Mesenchymal stem cell (in vitro differentiated cells and primary cell): Measurements from ENCODE around the gene BCL7C.

Experiments used
- DNase-seq: peaks from one replicate; pipeline ENCODE4 v3.0.0-alpha.2; 2013
- H2AFZ ChIP-seq: one replicate; pipeline ENCODE4 v1.6.1; 2013; ENCODE audit warnings: low read depth, mild to moderate bottlenecking, control low read depth, inconsistent platforms, low read length, moderate library complexity
- H2AK5ac ChIP-seq: 2 replicates; pipeline ENCODE4 v1.6.1; 2013; ENCODE audit warnings: low read length, moderate library complexity, mild to moderate bottlenecking, inconsistent platforms; ENCODE audit not compliant: severe bottlenecking
- H2BK120ac ChIP-seq: one replicate; pipeline ENCODE4 v1.6.1; 2013; ENCODE audit warnings: low read depth, mild to moderate bottlenecking, inconsistent platforms, low read length, moderate library complexity
- H2BK12ac ChIP-seq, 2 experiments: one replicate each; pipeline ENCODE4 v1.6.1; 2013; ENCODE audit warnings: inconsistent platforms in 2 of 2, low read length in 2 of 2, mild to moderate bottlenecking in 2 of 2, moderate library complexity in 2 of 2, control low read depth in 1 of 2
- H2BK15ac ChIP-seq: one replicate; pipeline ENCODE4 v1.6.1; 2013; ENCODE audit warnings: mild to moderate bottlenecking, low read depth, inconsistent platforms; ENCODE audit not compliant: poor library complexity, severe bottlenecking
- H2BK5ac ChIP-seq: 2 replicates; pipeline ENCODE4 v1.6.1; 2013; ENCODE audit warnings: low read depth, mild to moderate bottlenecking, low read length, control low read depth, inconsistent platforms; ENCODE audit not compliant: poor library complexity, severe bottlenecking
- H3K14ac ChIP-seq, 2 experiments: one replicate each; pipeline ENCODE4 v1.6.1; 2013; ENCODE audit warnings: inconsistent platforms in 2 of 2, low read length in 2 of 2, control low read depth in 1 of 2, mild to moderate bottlenecking in 1 of 2, moderate library complexity in 1 of 2
- H3K18ac ChIP-seq, 2 experiments: one replicate each; pipeline ENCODE4 v1.6.1; 2013; ENCODE audit warnings: inconsistent platforms in 2 of 2, low read length in 2 of 2, control low read depth in 1 of 2, low read depth in 1 of 2, mild to moderate bottlenecking in 1 of 2
- H3K23ac ChIP-seq, 2 experiments: one replicate each; pipeline ENCODE4 v1.6.1; 2013; ENCODE audit warnings: inconsistent platforms in 2 of 2, low read length in 2 of 2, mild to moderate bottlenecking in 2 of 2, moderate library complexity in 2 of 2, control low read depth in 1 of 2
- H3K27ac ChIP-seq: 2 replicates; pipeline ENCODE4 v1.5.1; 2013; ENCODE audit warnings: mild to moderate bottlenecking, moderate library complexity, low read length, control low read depth, inconsistent platforms; ENCODE audit not compliant: poor library complexity, severe bottlenecking
- H3K27me3 ChIP-seq, 2 experiments: 2 replicates each; pipeline versions ENCODE4 v1.6.1 to v1.7.0; 2013; ENCODE audit warnings: low read length in 2 of 2, mild to moderate bottlenecking in 2 of 2, moderate library complexity in 2 of 2, control low read depth in 1 of 2, inconsistent platforms in 1 of 2; ENCODE audit not compliant: control insufficient read depth in 1 of 2, insufficient read depth in 1 of 2
- H3K36me3 ChIP-seq, 2 experiments: 2 replicates each; pipeline versions ENCODE4 v1.6.1 to v1.7.0; 2013; ENCODE audit warnings: low read length in 2 of 2, control low read depth in 1 of 2, inconsistent platforms in 1 of 2, low read depth in 1 of 2, mild to moderate bottlenecking in 1 of 2; ENCODE audit not compliant: insufficient read depth in 2 of 2, control insufficient read depth in 1 of 2
- H3K4ac ChIP-seq, 2 experiments: one replicate each; pipeline ENCODE4 v1.6.1; 2013; ENCODE audit warnings: inconsistent platforms in 2 of 2, low read length in 2 of 2, mild to moderate bottlenecking in 2 of 2, moderate library complexity in 2 of 2, control low read depth in 1 of 2, low read depth in 1 of 2
- H3K4me1 ChIP-seq: 2 replicates; pipeline ENCODE4 v1.6.1; 2013; ENCODE audit warnings: low read depth, low read length, control low read depth; ENCODE audit not compliant: control insufficient read depth, insufficient read depth
- H3K4me2 ChIP-seq: 2 replicates; pipeline ENCODE4 v1.6.1; 2013; ENCODE audit warnings: low read length, mild to moderate bottlenecking, inconsistent platforms; ENCODE audit not compliant: poor library complexity, severe bottlenecking
- H3K4me3 ChIP-seq, 2 experiments: 2 replicates each; pipeline versions ENCODE4 v1.5.1 to v1.7.0; 2013; ENCODE audit warnings: low read length in 2 of 2, mild to moderate bottlenecking in 2 of 2, control low read depth in 1 of 2, low read depth in 1 of 2; ENCODE audit not compliant: insufficient read depth in 1 of 2
- H3K79me1 ChIP-seq: replicated peaks from 2 replicates; pipeline ENCODE4 v1.6.1; 2013; ENCODE audit warnings: mild to moderate bottlenecking, control low read depth, low read length, inconsistent platforms; ENCODE audit not compliant: poor library complexity, severe bottlenecking
- H3K9ac ChIP-seq: 2 replicates; pipeline ENCODE4 v1.7.0; 2013; ENCODE audit warnings: mild to moderate bottlenecking, low read length, moderate library complexity
- H3K9me3 ChIP-seq: 2 replicates; pipeline ENCODE4 v1.7.0; 2013; ENCODE audit warnings: mild to moderate bottlenecking, low read length; ENCODE audit not compliant: control insufficient read depth
- H4K8ac ChIP-seq: one replicate; pipeline ENCODE4 v1.6.1; 2013; ENCODE audit warnings: inconsistent platforms, mild to moderate bottlenecking, low read length, moderate library complexity
- H4K91ac ChIP-seq: one replicate; pipeline ENCODE4 v1.6.1; 2013; ENCODE audit warnings: mild to moderate bottlenecking, low read length, inconsistent platforms
- WGBS: methylation state at CpG from one replicate; pipeline ENCODE4 v1.1.7; 2013; ENCODE audit warnings: mixed read lengths; 5-methylcytosine and 5-hydroxymethylcytosine counted together

The BCL7C gene

DNA sequence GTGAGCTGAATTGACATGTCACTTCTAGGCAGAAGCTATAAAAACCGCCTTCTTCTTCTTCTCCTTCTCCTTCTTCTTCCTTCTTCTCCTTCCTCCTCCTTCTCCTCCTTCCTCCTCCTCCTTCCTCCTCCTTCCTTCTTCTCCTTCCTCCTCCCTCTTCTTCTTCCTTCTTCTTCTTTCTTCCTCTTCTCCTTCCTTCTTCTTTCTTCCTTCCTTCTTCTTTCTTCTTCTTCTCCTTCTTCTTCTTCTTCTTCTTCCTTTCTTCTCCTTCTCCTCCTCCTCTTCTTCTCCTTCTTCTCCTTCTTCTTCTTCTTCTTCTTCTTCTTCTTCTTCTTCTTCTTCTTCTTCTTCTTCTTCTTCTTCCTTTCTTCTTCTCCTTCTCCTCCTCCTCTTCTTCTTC, 24.7 kb upstream of the BCL7C start:
- Histone ChIP-seq H2AFZ (no peak overlapping the region), H2BK12ac (no peak overlapping the region), H3K4ac (no peak overlapping the region), H3K4me3 (no peak overlapping the region), H4K91ac (no peak overlapping the region), H2AK5ac (no peak overlapping the region), H3K9ac (no peak overlapping the region), H3K27me3 (no peaks in the 10 kb centered on the region), H3K23ac (no peak overlapping the region), H3K4me2 (no peak overlapping the region), H3K14ac (no peak overlapping the region), H2BK120ac (no peak overlapping the region), H2BK15ac (no peak overlapping the region), H3K9me3 (no peaks in the 10 kb centered on the region), H3K27ac (no peak overlapping the region), H3K36me3 (peaks cover 0 to 2% of the 10 kb centered on the region in 2 experiments), H3K4me1 (peaks cover 3% of the 10 kb centered on the region), H3K79me1 (peaks cover 6% of the 10 kb centered on the region), H3K18ac (no peak overlapping the region), H2BK5ac (no peak overlapping the region), H4K8ac (no peak overlapping the region)
- DNase-seq: no peak
- WGBS: 95% methylated on average over 1 of the region's 1 CpG

DNA sequence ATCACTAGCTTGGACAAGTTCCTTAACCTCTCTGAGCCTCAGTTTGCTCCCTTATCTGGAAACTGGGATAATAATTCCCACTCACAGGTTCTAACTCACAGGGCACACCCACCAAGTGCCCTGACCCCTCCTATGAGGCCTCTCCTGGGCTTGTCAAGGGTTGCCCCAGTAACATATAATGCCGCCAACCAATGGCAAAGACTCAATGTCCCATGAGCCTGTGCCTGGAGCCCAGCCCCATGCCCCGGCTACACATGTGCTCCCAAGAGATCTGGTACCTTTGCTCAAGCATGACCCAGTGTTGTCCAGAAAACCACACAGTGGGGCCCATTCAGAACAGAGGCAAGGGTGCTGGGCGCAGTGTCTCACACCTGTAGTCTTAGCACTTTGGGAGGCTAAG, 21.0 kb upstream of the BCL7C start:
- H2AFZ ChIP-seq: no peak overlapping the region
- 97% methylated on average over 3 of the region's 3 CpGs for WGBS
- H2BK5ac ChIP-seq: no peak overlapping the region
- no peak for DNase-seq
- no peak overlapping the region for H3K18ac ChIP-seq
- no peaks in the 10 kb centered on the region for H3K79me1 ChIP-seq
- no peak overlapping the region for H3K27ac ChIP-seq
- no peaks in the 10 kb centered on the region for H3K36me3 ChIP-seq
- H3K4me1 ChIP-seq: no peaks in the 10 kb centered on the region
- H2AK5ac ChIP-seq: no peak overlapping the region
- no peak overlapping the region for H3K14ac ChIP-seq
- H3K23ac ChIP-seq: no peak overlapping the region
- H2BK120ac ChIP-seq: no peak overlapping the region
- no peaks in the 10 kb centered on the region for H3K27me3 ChIP-seq
- H2BK15ac ChIP-seq: no peak overlapping the region
- H2BK12ac ChIP-seq: no peak overlapping the region
- H3K4me3 ChIP-seq: no peak overlapping the region
- no peak overlapping the region for H4K91ac ChIP-seq
- no peak overlapping the region for H4K8ac ChIP-seq
- no peak overlapping the region for H3K4ac ChIP-seq
- H3K9me3 ChIP-seq: no peaks in the 10 kb centered on the region
- no peak overlapping the region for H3K9ac ChIP-seq
- no peak overlapping the region for H3K4me2 ChIP-seq

DNA sequence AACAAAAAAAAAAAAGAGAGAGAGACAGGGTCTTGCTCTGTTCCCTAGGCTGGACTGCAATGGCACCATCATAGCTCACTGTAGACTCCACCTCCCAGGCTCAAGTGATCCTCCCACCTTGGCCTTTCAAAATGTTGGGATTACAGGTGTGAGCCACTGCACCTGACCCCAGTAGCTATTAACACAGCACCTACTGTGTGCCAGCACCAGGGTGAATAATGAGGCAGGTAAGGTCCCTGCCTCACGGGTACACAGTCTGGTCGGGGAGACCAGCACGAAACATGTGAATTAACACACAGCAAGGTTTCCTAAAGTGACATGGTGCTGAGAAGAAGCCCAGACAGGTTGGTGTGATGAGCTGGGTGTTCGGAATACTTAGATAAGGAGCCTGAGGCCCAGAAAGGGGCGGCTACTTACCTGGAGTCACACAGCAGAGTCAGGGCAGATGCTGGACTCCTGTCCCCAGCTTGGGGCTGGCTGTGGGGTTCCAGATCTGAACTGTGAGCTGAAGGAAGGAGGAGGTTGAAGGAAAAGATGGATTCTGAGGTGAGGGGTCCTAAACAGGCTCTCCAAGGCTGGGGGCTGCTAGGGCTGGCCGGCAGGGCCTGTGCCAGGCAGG, 19.0 kb upstream of the BCL7C start:
- DNase-seq: no peak
- Histone ChIP-seq H3K79me1 (no peaks in the 10 kb centered on the region), H2AFZ (no peak overlapping the region), H2BK5ac (no peak overlapping the region), H3K27ac (no peak overlapping the region), H2AK5ac (no peak overlapping the region), H3K4ac (no peak overlapping the region), H3K36me3 (no peaks in the 10 kb centered on the region), H3K4me3 (no peak overlapping the region), H4K91ac (no peak overlapping the region), H2BK15ac (peak overlapping the region; percentile 16), H3K27me3 (no peaks in the 10 kb centered on the region), H3K4me2 (no peak overlapping the region), H3K9me3 (no peaks in the 10 kb centered on the region), H3K23ac (no peak overlapping the region), H3K9ac (no peak overlapping the region), H3K4me1 (no peaks in the 10 kb centered on the region), H3K14ac (no peak overlapping the region), H3K18ac (no peak overlapping the region), H4K8ac (no peak overlapping the region), H2BK12ac (no peak overlapping the region), H2BK120ac (no peak overlapping the region)
- WGBS: 93% methylated on average over 6 of the region's 6 CpGs

DNA sequence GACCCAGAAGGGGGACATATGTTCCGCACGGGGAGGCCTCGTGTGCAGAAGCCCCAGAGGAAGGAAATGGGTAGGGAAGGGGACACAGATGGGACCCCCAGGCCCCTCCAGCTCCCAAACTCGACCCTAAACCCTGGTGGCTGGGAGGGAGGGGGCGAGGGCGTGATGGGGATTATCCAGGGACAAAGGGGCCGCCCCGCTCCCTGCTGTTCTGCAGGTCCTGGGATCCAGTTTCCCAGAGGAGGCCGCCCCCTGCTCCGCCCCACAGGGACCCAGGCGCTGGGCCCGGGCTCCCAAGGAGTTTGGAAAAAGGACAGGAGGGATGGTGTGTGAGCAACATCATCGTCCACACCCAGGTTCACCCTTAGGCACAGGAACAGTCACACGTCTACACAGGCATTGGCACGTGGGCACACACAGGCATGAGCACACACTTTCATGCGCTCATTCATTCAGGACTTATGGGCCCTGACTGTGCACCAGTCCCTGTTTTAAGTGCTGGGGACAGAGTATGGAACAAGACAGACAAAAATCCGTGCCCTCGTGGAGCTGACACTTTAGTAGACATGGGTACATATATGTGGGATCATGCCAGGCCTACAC, 16.7 kb upstream of the BCL7C start:
- Histone ChIP-seq H4K8ac (no peak overlapping the region), H2BK15ac (no peak overlapping the region), H2BK5ac (no peak overlapping the region), H3K14ac (no peak overlapping the region), H3K9ac (no peak overlapping the region), H3K4me2 (no peak overlapping the region), H3K9me3 (no peaks in the 10 kb centered on the region), H2AFZ (no peak overlapping the region), H3K23ac (no peak overlapping the region), H3K4ac (no peak overlapping the region), H3K4me1 (no peaks in the 10 kb centered on the region), H4K91ac (no peak overlapping the region), H2AK5ac (no peak overlapping the region), H3K4me3 (no peak overlapping the region), H2BK120ac (no peak overlapping the region), H3K27ac (no peak overlapping the region), H3K79me1 (no peaks in the 10 kb centered on the region), H3K27me3 (no peaks in the 10 kb centered on the region), H3K36me3 (no peaks in the 10 kb centered on the region), H3K18ac (no peak overlapping the region), H2BK12ac (no peak overlapping the region)
- DNase-seq: no peak
- 79% methylated on average over 15 of the region's 18 CpGs for WGBS
